ENCODE measurements around the gene CFDP1.
A peak's percentile ranks its signal among the peaks of the same experiment; 100 is the strongest.

CFDP1 gene

DNA sequence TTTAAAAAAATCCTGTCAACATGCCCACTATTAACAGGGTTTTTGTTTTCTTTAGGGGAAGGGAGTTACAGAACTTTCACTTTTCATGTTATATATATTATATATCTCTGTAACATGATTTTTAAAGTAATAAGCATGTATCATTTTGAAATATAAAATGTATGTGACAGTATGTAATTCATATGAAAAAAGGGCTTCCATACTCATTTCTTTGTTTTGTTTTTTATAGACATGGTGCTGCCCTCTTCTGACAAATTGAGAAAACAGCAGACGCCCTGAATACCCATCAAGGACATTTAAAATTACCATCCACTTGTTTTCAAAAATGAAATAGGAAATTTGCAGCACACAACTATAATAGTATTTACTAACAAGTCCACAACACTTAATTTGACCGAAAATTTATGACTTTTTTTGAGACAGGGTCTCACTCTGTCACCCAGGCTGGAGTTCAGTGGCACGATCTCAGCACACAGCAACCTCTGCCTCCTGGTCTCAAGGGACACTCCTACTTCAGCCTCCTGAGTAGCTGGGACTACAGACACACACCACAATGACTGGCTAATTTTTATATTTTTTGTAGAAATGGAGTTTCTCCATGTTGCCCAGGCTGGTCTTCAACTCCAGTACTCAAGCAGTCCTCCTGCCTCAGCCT, 30.4 kb downstream of the CFDP1 start:
- DNase-seq: no peak

- DNase-seq: no peak
Observed at GRCh38 chr16:75402159-75402820, 31.0 kb downstream of the CFDP1 start.

DNA sequence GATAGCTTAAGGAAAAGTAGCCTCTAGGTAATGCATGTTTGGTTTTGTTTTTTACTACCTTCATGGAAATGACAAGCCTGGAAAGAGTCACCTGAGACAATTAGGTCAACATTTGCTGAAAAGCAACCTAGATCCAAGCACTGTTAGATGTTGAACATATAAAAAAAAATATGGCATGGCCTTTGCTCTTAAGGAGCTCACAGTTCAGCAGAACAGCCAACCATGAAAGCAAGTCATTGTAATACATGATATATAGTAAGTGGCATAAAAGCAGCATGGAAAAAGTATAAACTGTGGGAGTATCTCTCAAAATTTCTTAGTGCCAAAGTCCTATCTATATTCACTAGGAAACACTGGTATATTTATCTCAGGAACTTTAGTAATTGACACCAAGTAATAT, 31.6 kb downstream of the CFDP1 start:
- DNase-seq: no peak

DNA sequence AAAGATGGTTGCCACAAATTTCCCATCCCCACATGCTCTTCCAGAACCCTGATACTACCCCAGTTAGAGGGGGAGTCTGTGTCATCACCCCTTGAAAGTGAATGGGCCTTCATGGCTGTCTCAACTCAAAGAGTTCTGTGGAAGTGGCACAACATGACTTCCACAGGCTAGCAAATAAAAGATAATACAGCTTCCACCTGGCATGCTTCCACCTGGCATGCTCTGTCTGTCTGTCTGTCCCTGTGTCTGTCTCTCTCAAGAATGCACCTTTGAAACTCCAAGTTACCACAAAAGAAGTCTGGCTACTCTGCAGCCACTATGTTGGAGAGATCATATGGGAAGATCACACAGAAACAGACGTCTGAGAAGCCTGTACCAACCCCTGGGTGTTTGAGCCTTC, 35.0 kb downstream of the CFDP1 start:
- DNase-seq: no peak

DNA sequence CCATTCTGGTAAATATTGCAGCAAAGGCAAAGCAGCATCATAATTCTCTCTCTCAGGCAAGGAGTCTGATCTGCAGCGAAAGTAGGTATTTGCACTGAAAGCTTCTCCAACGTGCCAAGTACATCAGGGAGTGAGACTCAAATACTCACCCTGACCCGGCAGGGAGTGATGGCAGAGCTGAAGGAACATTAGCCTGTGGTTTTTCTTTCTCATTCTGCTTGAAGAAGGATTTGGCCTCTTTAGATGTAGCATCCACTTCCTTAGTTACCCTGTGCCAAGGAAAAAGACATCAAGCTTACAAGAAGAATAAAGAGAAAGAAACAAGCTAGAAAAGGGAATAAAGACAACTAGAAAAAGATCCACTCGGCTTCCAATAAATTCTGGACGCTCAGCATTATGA, 38.4 kb downstream of the CFDP1 start:
- DNase-seq: no peak

GRCh38 chr16:75392906-75393305, 40.4 kb downstream of the CFDP1 start:
- DNase-seq: no peak

DNA sequence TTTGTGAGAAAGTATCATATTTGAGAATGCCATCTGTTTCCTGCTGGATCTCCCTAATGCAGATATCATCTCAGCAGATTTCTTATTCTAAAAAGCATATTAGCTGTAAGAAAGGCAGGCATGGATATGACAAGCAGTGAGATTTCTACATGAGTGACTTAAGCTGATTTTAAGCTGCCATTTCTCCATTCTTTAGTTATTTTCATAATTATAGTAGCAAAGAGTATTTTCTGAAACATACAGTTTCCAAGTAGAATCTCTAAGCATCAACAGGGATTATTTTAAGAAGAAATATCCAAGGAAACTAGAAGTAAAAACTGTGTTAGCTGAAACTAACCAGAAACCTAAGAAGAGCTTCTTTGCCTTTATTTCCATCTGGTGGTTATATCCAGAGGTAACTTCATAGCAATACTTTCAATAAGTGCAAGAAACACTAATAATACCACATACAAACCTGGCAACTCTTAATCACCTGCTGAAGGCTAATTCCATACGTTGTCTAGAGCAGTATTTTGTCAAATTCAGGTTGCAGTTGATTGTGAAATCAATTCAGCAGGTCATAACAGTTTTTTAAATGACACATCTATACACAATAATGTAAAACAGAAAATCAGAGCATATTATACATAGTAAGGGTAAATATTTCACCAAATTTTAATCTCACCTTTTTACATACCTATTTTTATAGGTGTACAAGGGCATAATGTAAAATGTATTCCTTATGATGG, 42.2 kb downstream of the CFDP1 start:
- DNase-seq: no peak

- DNase-seq: no peak
Observed at GRCh38 chr16:75389096-75389690, 44.1 kb downstream of the CFDP1 start.

GRCh38 chr16:75387951-75388350, 45.4 kb downstream of the CFDP1 start:
- DNase-seq: no peak

GRCh38 chr16:75385507-75386152, 47.7 kb downstream of the CFDP1 start:
- DNase-seq: no peak

- DNase-seq: no peak
Observed at GRCh38 chr16:75383141-75383540, 50.2 kb downstream of the CFDP1 start.

- no peak for DNase-seq
Observed at GRCh38 chr16:75382611-75383010, 50.7 kb downstream of the CFDP1 start.

DNA sequence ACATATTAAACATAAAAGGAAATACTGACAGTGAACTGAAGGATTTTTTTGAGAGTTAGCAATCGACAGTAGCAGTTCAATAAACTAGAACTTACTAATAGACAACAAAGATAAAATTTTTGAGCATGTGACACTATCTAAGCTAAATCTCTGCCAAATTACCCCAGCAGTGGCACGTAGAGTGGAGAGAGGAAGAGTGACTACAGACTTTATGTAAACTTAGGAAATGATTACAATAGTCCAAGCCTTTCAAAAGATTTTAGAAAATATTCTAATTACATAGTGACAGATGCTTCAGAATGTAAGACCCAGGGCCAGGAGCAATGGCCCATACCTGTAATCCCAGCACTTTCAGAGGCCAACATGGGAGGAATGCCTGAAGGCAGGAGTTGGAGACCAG, 52.4 kb downstream of the CFDP1 start:
- no peak for DNase-seq

DNA sequence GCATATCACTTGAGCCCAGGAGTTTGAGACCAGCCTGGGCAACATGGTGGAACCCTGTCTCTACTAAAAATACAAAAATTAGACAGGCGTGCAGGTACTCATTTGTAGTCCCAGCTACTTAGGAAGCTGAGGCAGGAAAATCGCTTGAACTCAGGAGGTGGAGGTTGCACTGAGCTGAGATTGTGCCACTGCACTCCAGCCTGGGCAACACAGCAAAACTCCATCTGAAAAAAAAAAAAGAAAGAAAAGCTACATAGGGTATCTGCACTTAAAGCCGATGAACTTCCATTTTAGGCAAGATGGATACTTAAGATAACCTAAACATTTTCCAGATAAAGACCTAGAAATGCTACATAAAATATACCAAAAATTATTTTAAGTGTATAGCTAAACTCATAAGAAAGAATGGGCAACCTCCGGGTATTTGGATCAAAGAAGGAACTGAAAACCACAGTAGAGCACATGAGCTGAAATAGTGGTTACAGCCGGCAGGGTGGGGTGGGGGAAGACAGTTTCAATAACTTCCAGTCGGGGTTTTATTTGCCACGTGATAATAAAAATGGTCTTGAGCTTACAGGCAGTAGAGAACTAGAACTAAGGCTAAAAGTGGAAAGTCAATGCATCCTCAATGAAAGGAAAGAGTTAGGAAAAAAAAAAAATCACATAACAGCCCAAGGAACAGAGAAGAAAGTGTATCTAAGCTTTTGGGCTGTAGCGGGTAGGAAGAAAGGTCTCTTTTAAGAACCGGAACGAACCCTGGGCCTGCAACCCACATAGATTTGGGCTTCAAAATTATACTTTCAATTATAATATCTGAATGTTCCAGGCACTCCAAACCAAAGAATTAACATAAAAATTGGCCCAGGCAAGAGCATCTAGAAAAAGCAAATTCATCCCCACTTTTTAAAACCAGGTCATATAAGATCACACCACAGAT, 53.1 kb downstream of the CFDP1 start:
- DNase-seq: no peak

GRCh38 chr16:75379339-75379738, 54.0 kb downstream of the CFDP1 start:
- no peak for DNase-seq

- no peak for DNase-seq
Observed at GRCh38 chr16:75378616-75379015, 54.7 kb downstream of the CFDP1 start.

- peak; percentile 44 for DNase-seq
Observed at GRCh38 chr16:75377729-75378386, 55.4 kb downstream of the CFDP1 start.

GRCh38 chr16:75376475-75377161, 56.7 kb downstream of the CFDP1 start:
- DNase-seq: no peak

- DNase-seq: no peak
Observed at GRCh38 chr16:75374388-75374787, 58.9 kb downstream of the CFDP1 start.

- DNase-seq: no peak
Observed at GRCh38 chr16:75372236-75372856, 61.0 kb downstream of the CFDP1 start.
